Activated gamma-delta T cell treated with Interleukin-2 at 50 U/mL for 16 hours (primary cell): ENCODE measurements around the gene PPP1R37.
A peak's percentile ranks its signal among the peaks of the same experiment; 100 is the strongest.
"Not testable (repeated sequence)": the region's sequence is repeated elsewhere in the genome, so short reads cannot be mapped to it uniquely, and the experiment has no call there.

ENCODE experiments used
- DNase-seq: peaks from one replicate; pipeline ENCODE4 v3.0.0-alpha.2; 2020

Gene PPP1R37

DNA sequence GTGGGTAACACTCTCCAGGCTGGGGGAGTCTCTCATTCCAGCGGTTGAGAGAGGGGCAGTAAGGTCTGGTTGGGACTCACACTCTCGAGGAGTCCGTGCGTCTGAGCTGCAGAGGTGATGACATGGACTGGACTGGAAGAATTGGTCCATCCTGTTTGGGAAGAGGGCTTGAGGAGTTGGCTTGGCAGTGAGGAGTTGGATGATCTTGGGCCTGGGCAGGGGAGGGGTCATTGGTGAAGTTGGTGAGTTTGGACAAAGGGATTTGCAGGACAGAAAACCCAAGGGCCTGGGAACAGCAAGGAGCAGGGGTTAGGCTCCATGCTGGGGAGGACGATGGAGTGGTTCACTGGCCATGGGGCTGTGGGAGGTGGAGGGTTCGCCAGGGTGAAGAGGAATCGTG lies 3.7 kb downstream of the PPP1R37 start:
- DNase-seq, result no peak

DNA sequence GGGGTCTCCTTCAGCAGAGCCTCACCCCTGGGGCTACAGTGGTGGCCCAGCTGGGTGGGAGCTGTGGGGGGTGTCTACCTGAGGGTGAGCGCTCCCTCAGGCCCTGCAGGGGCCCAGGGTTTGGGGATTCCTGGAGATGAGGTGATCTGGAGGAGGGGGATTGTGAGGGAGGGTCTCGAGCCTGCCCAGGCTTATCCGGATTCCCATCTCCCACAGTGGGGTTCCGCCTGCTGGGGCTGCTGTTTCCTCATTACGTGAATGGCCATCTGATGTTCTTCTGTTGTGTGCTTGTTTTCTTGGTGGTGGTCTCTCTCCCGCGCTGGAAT lies 4.4 kb downstream of the PPP1R37 start:
- DNase-seq, result no peak

DNA sequence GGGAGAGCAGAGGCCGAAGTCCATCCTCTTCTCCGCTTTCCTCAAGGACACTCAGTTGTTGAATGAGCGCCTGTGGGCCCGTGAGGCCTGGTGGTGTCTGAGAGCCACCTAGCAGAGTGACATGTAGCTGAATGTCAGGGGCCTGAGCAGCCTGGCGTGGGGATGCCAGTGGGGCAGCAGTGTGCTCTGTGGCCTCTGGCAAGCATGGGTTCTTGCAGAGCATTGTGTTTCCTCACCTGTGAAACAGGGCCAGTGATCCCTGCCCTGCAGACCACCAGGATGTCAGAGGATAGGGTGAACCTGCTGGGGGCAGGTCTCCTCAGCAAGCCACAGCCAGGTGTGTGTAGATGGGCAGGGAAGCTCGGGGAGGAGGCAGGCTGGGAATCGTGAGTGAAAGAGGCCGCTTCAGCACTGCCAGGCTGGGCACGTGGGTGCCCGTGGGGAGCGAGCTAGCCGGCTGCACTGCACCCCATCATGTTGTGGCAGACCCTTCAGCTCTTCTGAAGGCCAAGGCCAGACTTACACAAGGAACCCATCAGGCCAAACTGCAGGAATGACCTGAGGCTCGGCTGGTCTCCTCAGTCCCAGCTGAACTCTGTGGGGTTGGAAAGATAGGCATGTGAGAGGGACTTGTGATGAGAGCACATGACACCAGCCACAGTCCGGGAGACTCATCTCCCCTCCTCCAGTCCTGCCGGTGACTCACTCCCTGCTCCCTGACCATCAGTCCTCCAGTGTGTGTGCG lies 5.0 kb downstream of the PPP1R37 start:
- no peak for DNase-seq

DNA sequence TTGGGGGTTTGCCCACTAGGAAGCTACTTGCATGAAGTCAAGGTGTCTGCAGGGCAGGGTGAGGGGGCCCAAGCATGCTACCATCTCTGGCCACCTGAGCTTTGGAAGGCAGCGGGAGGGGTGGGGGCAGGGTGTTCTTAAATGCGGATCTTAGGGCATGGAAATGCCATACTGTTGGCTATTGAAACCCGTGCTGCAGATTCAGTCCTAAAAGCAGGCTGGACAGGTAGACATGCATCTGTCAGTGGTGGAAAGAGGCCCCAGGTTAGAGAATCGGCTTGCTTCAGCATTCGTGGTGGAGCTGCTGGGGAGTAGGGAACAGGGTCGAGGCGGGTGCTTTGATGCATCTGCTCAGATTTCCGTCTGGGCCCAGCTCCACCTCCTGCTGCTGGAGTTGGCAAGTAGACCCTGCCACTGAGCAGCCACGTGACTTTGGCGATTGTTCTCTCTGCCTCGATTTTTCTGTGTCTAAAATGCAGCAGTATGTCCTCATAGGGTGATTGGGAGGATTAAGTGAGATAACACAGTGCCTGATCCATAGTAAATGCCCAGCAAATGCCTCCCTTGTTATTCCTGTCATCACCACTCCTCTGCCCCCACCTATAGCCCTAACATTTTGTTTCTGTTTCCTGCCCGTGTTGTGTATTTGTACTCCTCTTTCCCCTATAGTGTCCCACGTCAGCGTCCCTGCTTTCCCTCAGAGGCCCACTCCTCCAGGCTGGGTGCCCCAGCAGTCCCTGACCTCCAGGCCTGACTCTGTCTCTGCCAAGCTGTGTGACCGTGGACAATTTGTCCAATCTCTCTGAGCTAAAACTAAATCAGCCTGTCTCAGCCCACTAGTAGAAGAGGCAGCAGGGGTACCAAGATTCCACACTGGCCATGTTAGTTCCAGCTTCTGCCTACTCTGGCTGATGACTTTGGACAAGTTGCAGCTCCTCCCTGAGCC lies 5.8 kb downstream of the PPP1R37 start:
- DNase-seq, result no peak

DNA sequence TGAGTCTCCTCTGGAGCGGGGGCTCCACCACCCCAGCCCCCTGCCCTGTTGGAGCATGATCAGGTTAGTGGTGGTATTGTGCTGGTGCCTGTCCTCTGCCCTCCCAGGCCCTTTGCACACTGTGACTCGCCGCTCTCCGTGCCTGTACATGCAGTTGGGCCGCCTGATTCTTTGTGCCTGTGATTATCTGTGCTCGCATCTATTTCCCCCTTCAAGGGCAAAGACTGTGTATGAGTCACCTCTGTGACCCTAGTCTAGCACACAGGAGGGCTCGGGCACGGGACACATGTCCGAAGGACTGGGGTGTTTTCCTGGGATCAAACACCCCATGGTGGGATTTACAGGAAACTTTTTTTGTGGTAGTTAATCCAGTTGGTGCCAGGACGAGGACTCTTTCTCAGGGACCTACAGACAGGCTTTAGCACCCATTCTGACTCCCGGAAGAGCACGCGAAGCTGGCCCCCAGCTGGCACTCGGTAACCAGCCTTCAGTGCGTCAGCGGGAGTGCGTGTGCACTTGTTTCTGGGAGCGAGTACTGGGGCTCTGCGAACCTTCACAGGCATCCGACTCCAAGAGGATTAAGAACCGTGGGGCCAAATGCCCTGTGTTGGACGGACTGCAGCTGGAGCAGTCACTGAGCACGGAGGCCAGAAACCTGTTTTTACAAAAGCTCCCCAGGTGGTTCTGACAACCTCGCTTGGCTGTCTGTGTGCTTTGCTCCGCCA lies 6.7 kb downstream of the PPP1R37 start:
- DNase-seq, result no peak

DNA sequence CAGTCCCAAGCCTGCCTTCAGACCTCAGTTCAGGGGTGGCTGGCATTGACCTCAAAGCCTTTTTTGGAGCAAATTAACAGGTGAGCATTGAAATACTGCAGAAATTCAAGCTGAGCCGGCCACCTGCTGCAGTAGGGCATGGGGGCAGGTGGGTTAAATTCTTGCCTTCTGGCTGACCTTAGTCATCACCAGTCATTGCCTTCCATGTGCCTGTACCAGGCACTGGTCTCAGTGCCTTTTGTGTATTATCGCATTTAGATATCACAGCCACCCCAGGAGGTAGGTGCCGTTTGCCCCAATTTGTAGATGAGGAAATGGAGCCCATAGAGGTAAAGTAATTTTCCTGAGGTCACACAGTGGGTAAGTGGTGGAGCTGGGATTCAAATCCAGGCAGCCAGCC lies 7.2 kb downstream of the PPP1R37 start:
- no peak for DNase-seq

DNA sequence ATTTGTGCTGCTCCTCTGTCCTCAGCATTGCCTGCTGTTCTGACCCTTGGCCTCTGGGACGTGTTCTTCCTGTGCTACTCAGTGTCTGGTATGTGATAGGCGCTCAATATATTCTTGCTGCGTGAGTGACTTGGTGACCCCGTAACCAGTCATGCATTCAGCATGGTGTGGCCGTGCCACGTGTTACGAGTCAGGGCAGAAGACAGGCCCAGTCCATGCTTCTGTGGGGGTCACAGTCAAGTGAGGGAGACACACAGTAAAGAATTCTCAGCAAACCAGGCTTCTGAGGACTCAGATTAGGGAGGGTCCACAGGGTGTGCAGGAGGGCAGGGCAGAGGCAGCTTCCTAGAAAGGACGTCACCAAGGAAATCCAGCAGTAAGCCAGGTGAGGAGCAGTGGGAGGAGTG lies 7.9 kb downstream of the PPP1R37 start:
- no peak for DNase-seq

DNA sequence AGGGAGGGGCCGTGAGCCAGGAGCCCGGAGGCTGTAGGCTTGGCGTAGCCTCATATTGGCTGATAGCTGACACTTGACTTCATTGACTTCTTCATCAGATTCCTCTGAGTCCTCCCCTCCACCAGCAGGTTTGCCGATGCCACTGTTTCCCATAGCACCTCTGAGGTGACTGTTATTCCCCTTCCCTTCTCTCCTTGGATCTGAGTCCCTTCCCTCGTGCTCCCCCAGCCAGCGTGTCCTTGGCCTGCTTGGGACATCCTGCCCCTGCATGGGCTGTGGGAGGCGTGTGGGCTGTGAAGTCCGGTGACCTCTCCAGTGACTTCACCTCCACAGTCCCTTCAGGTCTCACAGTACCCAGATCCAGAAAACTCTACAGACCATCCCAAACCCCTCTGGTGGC lies 8.8 kb downstream of the PPP1R37 start:
- DNase-seq, result no peak

DNA sequence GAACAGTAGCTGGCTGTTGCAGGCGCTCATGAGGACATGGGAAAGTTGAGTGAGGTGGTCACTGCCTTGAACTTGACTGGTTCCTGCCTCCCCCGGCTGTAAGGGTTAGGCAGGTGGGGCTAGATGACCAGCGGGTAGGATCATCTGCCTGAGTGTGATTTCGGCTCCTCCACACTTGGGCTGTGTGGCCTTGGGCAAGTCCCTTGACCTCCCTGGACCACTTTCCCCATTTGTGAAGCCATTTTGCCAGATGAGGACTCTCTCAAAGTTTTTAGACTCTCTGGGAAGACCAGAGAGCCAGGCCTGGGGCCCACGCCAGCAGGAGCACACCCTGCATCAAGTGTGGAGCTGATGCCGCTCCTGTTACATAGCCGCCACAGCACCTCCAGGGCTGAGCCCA lies 9.5 kb downstream of the PPP1R37 start:
- DNase-seq, result no peak

DNA sequence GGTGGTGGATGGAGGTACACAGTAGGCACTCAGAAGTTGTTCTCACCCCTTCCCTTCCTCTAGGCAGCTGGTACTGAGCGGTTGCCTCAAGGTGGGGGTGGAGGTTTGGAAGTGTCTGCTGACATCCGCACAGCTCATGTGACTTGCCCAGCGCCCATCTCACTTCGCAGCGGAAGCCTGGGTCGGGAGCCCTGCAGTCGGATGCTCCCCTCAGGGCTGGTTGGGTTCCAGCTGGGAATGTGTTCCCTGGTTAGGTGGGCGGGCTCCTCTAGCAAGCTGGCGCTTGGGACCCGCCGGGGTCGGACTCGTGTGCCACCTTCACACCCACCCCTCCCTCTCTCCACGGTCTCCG lies 10.2 kb downstream of the PPP1R37 start:
- DNase-seq, result peak; percentile 48

DNA sequence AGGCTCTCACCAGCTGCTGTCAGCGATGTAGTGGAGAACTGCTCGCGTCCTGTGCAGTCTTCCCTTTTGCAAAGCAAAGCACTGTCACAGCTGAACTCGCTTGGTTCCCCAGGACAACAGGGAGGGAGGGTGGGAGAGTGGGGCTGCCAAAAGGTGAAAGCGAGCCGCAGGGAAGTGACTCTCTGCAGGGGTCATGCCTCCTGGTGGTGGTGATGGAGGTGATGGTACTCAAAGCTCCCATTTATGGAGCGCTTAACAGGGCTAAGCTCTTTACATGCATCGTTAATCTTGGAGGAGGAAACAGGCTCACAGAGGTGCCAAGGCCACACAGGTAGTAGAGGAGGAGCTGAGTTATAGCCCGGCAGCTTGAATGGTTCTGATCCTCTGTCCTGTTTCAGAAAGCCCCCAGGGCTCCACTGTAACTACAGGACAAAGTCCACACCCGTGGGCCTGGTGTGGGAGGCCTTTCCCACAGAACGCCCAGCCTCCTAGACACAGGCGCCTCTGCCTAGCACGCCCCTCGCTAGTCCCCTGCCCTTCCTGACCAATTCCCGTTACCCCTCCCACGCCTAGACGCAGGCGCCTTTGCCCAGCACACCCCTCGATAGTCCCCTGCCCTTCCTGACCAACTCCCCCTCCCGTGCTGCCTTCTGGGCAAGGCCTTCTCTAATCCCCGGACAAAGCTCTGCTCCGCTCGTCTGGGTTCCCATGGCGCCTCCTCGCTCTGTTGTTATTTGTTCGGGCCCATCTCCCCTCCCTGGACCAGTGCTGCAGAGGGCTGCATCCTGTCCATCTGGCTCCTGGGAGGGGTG lies 10.7 kb downstream of the PPP1R37 start:
- DNase-seq, result no peak

DNA sequence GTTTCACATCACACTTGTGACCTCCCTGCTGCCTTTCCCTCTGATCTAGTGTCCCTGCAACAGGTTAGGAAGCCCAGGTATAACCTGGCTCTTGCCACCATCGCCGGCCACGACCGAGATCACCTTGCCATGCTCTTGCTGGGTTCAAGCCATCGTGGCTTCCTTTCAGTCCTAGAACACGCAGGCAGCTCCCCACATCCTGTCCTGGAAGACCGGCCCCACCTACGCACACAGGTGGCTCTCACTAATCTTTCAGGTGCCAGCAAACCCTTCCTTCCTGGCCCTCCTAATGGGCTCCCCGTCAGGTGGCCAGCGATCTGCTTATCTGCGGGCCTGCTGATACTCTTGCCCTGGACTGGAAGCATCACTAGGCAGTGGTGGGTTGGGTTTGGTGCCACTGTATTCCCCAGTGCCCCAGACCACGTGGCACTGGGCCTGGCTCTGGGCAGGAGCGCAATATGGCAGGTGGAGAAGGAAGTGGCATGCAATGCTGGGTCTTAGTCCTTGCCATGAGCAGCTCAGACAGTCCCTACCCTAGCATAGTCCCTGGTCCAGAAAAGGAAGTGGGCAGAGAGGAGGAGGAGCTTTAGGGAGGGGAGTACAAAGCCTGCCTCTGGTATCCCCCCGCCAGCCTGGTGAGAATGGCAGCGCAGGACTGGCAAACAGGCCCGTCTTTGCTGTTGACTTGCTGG lies 11.8 kb downstream of the PPP1R37 start:
- DNase-seq, result no peak

DNA sequence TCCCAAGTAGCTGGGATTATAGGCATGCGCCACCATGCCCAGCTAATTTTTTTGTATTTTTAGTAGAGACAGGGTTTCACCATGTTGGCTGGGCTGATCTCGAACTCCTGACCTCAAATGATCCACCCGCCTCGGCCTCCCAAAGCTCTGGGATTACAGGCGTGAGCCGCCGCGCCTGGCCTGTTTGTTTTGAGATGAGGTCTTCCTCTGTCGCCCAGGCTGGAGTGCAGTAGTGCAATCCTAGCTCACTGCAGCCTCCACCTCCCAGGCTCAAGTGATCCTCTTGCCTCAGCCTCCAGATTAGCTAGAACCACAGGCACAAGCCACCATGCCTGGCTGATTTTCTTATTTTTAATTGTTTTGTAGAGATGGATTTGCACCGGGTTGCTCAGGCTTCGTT lies 13.4 kb downstream of the PPP1R37 start:
- DNase-seq, result not testable (repeated sequence)

DNA sequence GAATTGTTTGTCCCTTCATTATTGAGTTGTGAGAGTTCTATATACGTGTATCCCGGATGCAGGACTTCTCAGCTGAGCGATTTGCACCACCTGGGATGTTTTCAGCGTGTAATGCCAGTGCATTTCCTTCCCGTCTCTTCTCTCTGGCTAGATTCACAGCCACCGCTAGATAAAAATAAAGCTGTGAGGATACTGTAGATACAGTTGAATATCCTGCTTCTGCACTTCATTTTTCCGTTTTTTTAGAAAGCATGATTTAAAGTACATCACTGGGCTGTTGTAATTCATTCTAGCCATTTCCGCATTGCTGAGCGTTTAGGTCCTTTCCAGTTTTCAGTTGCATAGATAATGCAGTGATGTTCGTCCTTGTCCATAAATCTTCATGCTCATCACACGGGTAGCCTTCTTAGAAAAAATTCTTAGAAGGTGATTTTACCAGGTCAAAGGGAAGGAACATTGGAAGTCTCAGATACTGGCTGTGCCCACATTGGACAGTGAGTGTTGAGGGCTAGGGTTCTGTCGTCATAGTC lies 14.7 kb downstream of the PPP1R37 start:
- no peak for DNase-seq

DNA sequence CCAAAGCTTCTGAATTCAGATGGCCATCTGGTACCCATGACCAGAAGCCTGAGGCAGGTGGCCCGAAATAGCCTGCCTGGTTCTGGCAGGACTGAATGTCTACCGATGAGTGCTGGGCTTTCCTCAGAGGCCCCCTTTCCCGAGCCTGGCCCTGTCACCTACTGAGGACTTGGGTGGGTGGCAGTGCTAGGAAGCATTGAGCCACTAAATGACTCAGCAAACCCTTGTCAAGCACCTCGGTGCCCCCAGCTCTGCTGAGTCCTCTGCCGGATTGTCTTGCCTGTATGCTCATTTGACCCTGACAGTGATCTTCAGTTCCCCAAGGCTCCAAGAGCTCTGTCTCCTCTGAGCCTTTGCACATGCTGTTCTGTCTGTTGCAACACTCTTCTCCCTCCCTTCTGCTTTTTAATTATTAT lies 17.9 kb downstream of the PPP1R37 start:
- no peak for DNase-seq

DNA sequence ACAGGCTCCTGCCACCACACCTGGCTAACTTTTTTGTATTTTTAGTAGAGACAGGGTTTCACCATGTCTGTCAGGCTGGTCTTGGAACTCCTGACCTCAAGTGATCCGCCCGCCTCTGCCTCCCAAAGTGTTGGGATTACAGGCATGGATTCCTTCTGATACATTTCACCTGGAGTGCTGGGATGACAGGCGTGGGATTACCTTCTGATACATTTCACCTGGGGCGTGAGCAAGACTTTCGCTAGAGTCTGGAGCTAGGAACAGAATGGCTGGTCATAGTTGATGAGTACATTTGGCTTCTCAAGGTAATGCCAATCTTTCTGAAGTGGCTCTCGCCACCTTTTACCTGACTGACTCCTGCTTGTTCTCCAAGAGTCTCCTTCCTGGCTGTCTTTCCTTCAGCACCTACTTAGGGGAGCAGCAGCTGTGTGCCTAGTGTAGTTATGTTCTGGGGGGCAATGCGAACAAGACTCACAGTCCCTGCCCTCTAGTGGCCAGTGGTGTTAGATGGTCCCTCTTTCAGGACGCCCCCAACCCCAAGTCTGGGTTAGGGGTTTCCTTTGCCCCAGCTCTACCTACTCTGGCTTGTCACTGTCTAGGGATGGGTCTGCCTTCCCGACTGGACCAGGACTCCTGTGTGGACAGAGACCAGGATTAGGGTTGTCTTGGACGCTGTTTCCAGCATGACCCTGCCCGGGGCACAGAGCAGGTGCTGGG lies 19.3 kb downstream of the PPP1R37 start:
- DNase-seq, result no peak

DNA sequence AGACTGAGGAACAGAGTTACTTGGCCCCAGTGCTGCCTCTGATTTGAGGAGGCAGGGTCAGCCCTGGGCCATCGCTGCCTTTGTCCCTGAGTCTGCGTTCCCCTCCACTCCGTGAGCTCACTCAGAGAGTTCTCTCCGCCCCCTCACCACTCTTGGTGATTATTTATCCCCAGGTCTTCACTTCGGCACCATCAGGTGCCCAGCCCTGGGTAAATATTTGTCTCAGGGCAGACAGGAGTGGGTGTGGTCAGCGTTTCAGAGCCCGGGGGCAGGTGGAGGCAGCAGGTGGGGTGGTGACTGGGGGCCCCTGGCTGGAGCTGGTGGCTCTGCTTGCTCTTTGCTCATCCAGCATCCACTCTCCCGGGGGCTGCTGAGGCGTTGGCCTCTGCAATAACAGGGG lies 20.6 kb downstream of the PPP1R37 start:
- DNase-seq, result no peak

DNA sequence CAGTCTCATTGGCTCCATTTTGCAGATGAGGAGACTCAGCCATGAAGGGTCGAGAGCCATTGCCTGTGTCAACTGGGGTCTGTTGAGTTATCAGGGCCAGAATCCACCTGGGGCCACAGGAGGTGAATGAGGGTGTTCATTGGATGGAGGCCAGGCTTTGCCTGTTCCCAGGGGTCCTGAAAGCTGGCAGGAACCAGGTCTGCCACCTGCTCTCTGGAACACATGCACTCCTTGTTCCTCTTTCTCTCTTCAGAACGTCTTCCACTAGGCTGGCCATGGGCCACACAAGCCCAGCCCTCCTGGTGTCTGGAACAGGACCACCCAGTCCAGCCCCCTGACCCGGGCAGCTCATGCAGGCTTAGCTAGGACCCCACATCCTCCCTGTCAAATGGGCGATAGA lies 21.1 kb downstream of the PPP1R37 start:
- DNase-seq, result no peak

DNA sequence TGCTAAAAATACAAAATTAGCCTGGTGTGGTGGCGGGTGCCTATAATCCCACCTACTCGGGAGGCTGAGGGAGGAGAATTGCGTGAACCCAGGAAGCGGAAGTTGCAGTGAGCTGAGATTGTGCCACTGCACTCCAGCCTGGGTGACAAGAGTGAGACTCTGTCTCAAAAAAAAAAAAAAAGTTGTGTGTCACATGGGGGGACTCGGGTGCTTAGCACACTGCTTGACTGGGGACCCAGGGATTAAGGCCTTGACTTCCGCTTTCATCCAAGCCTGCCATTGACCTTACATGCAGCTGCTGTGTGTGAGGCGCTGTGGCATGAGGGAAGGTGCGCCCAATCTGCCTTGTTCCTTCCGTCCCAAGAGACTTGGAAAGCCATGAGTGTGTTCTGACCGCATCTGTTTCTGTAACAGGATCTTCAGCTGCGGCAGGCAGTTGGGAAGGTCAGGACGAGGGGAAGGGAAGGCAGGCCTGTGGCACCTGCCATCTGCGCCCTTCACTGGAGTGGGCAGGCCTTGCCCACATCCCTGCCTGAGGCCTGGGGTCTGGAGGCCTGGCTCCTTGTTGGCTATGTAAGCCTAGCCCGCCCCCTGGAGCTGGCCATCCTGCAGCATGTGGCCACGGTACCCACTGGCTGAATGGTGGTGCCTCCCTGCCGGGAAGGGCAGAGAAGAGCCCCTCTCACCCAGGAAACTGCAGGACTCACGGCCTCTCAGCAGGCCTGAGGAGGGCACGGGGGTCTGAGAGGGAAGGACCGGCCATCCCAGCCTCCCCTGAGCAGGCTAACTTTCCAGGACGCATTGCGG lies 23.0 kb downstream of the PPP1R37 start:
- no peak for DNase-seq

DNA sequence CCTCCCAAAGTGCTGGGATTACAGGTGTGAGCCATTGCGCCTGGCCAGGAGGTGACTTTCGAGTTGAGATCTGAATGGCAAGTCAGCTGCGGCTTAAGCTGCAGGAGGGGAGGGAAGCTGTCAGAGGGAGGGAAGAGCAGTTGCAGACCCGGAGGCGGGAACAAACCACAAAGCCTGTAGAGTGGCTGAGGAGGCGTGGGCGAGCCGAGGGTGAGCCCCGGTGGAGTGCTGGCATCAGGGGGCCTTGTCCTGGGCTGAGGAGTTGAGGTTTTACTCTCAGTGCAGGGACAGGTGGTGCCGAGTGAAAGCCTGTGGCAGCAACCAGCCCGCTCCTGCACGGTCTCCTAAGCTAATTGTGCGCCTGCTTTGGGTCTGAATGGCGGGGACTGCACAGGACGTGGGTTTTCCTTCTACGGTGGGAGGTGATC lies 24.2 kb downstream of the PPP1R37 start:
- DNase-seq, result no peak
